HepG2 (cell line): ENCODE data around the gene OR4D6. TPM values are rescaled to one million over a fixed set of nuclear protein-coding genes. Genes with fewer than 3 reads are reported as not detected.

ENCODE experiments used
- ATAC-seq: fragments of 200-7000 bp; cut with Tn5 transposase; 3 replicates; pipeline ENCODE4 v1.9.1; 2020; ENCODE audit warnings: mild to moderate bottlenecking, moderate library complexity
- BruUV-seq: library from RNA; stranded (reverse); fragments of 400-500 nt; replicated peaks from 2 replicates; lab custom pipeline; 2021; lab: Mats Ljungman, UMichigan
- CTCF ChIA-PET: fragments of 300-600 bp; formaldehyde crosslinking; extraction: SDS; loops from one replicate; lab custom pipeline; 2021; ENCODE audit warnings: low total read pairs, inconsistent platforms, low intra/inter-chr PET ratio; lab: Yijun Ruan, JAX
- POLR2A ChIA-PET: fragments of 350-600 bp; sonication (Branson Sonifier 250); formaldehyde crosslinking; loops from one replicate; lab custom pipeline; 2020; ENCODE audit warnings: antibody characterized with exemption, inconsistent platforms; lab: Yijun Ruan, JAX
- DNase-seq: peaks from one replicate; pipeline ENCODE4 v3.0.0-alpha.2; 2015; ENCODE audit warnings: low spot score
- FAIRE-seq: peaks from 3 replicates; lab custom pipeline; 2011; peaks lifted over from hg19 to GRCh38; lab: Jason Lieb, UNC
- H2AFZ ChIP-seq: one replicate; pipeline ENCODE4 v1.6.1; 2011; ENCODE audit warnings: low read length, inconsistent platforms
- H3K27ac ChIP-seq: fragments of 300-600 bp; 3 replicates; pipeline ENCODE4 v1.8.0; 2011; ENCODE audit warnings: mixed run types, mild to moderate bottlenecking, mixed read lengths, low read length, inconsistent platforms; ENCODE audit not compliant: insufficient read depth; ENCODE audit errors: extremely low read length
- H3K27me3 ChIP-seq, 2 experiments: fragments of 200-600 bp in 1 of 2; 2 replicates in 1 of 2; 3 replicates in 1 of 2; pipeline versions ENCODE4 v1.6.0 to v1.8.0; 2011; ENCODE audit warnings: low read length in 2 of 2, mild to moderate bottlenecking in 2 of 2, moderate library complexity in 2 of 2, inconsistent platforms in 1 of 2; ENCODE audit not compliant: insufficient read depth in 2 of 2, control insufficient read depth in 1 of 2
- H3K36me3 ChIP-seq, 2 experiments: fragments of 200-600 bp in 1 of 2; replicated peaks in 1 of 2; 2 replicates in 1 of 2; 3 replicates in 1 of 2; pipeline versions ENCODE4 v1.5.1 to v1.8.0; 2011; ENCODE audit warnings: low read length in 2 of 2, inconsistent platforms in 1 of 2; ENCODE audit not compliant: insufficient read depth in 2 of 2, control insufficient read depth in 1 of 2
- H3K4me1 ChIP-seq: 2 replicates; pipeline ENCODE4 v1.5.1; 2012; ENCODE audit warnings: low read length, inconsistent platforms; ENCODE audit not compliant: insufficient read depth
- H3K4me2 ChIP-seq: 2 replicates; pipeline ENCODE4 v1.6.0; 2011; ENCODE audit warnings: low read depth, low read length, inconsistent platforms
- H3K4me3 ChIP-seq, 3 experiments: fragments of 200-600 bp in 1 of 3; sonication (generic), shearing (Covaris generic) in 1 of 3; replicated peaks in 1 of 3; 2 replicates each; pipeline ENCODE4 v1.5.1; 2011 to 2016; ENCODE audit warnings: low read length in 3 of 3, inconsistent platforms in 2 of 3, low read depth in 2 of 3, mild to moderate bottlenecking in 2 of 3, control low read depth in 1 of 3, mixed read lengths in 1 of 3; ENCODE audit not compliant: insufficient read depth in 1 of 3
- H3K79me2 ChIP-seq: one replicate; pipeline ENCODE4 v1.6.1; 2011; ENCODE audit warnings: low read length, inconsistent platforms; ENCODE audit not compliant: insufficient read depth
- H3K9ac ChIP-seq: 2 replicates; pipeline ENCODE4 v1.6.0; 2011; ENCODE audit warnings: mild to moderate bottlenecking, low read depth, low read length, inconsistent platforms; ENCODE audit not compliant: insufficient read depth
- H3K9me3 ChIP-seq: 2 replicates; pipeline ENCODE4 v1.5.1; 2012; ENCODE audit warnings: mild to moderate bottlenecking, low read length
- H4K20me1 ChIP-seq: 2 replicates; pipeline ENCODE4 v1.6.0; 2011; ENCODE audit warnings: inconsistent platforms, mild to moderate bottlenecking, low read length, moderate library complexity; ENCODE audit not compliant: insufficient read depth
- CEBPG ChIP-seq: IDR thresholded peaks from 2 replicates; pipeline ENCODE4 v1.6.1; 2016
- ELF3 ChIP-seq: IDR thresholded peaks from 2 replicates; pipeline ENCODE4 v1.6.1; 2016; ENCODE audit warnings: missing genetic modification reagents, missing compliant biosample characterization
- GTF2F1 ChIP-seq: fragments of 150-350 bp; IDR thresholded peaks from 2 replicates; pipeline ENCODE4 v1.6.1; 2014; ENCODE audit warnings: low read length
- POLR2AphosphoS5 ChIP-seq: IDR thresholded peaks from 2 replicates; pipeline ENCODE4 v1.6.1; 2012; ENCODE audit warnings: low read depth, low read length
- SMC3 ChIP-seq: IDR thresholded peaks from 2 replicates; pipeline ENCODE4 v1.6.1; 2011; ENCODE audit warnings: low read length, improper control_type of control experiment
- STAG1 ChIP-seq: sonication (generic); formaldehyde crosslinking; IDR thresholded peaks from 2 replicates; pipeline ENCODE4 v1.4.0; 2020; ENCODE audit warnings: missing genetic modification reagents
- ZBTB7A ChIP-seq: sonication (generic); formaldehyde crosslinking; IDR thresholded peaks from 2 replicates; pipeline ENCODE4 v1.8.0; 2022; ENCODE audit warnings: mild to moderate bottlenecking, missing genetic modification reagents
- ZNF441 ChIP-seq: sonication (generic); formaldehyde crosslinking; IDR thresholded peaks from 2 replicates; pipeline ENCODE4 v1.7.0; 2021; ENCODE audit warnings: missing genetic modification reagents, borderline replicate concordance
- WGBS: methylation state at CpG from one replicate; pipeline ENCODE4 v1.1.6; 2017; ENCODE audit warnings: low lambda C conversion rate; 5-methylcytosine and 5-hydroxymethylcytosine counted together
- in situ Hi-C: cut with HindIII; loops from 2 replicates; pipeline ENCODE4 v1.10.0; 2017; ENCODE audit warnings: low pct_unique_long_range_greater_than_20kb; ENCODE audit not compliant: extremely low pct_ligation_motif_present
- intact Hi-C: fragments of 100-400 bp; cut with micrococcal nuclease; formaldehyde crosslinking; loops from one replicate; pipeline ENCODE4 v1.10.0; 2022; ENCODE audit not compliant: unreplicated experiment
- polyA plus RNA-seq, 8 experiments: library from polyadenylated mRNA; depleted of rRNA in 3 of 8; stranded (reverse) in 7 of 8; unstranded in 1 of 8; fragments of >200 nt; fragmentation: Illumina TruSeq in 4 of 8; extraction: Trizol in 4 of 8; gene quantifications; 2 replicates each; pipeline versions ENCODE4 v1.2.1 to v1.2.3, GENCODE V29; 2011 to 2016; ENCODE audit warnings: low read depth in 4 of 8, missing spikeins in 1 of 8, mixed read lengths in 1 of 8; ENCODE audit not compliant: insufficient read depth in 1 of 8
- total RNA-seq, 5 experiments: library from RNA; depleted of rRNA; stranded (reverse); fragments of >200 nt; fragmentation: Illumina TruSeq; extraction: Trizol; gene quantifications; 2 replicates each; pipeline ENCODE4 v1.2.3, GENCODE V29; 2016; ENCODE audit warnings: low read depth in 1 of 5
- TF ChIP-seq, protein P1 (sequence below): sonication (generic); formaldehyde crosslinking; IDR thresholded peaks from 2 replicates; pipeline ENCODE4 v1.5.0; 2020; ENCODE audit warnings: mild to moderate bottlenecking, missing genetic modification reagents, moderate library complexity
- TF ChIP-seq, protein P2 (sequence below): sonication (generic); formaldehyde crosslinking; IDR thresholded peaks from 2 replicates; pipeline ENCODE4 v1.4.0; 2020; ENCODE audit warnings: missing genetic modification reagents
- TF ChIP-seq, protein P3 (sequence below): sonication (generic); formaldehyde crosslinking; IDR thresholded peaks from 2 replicates; pipeline ENCODE4 v1.4.0; 2020; ENCODE audit warnings: missing genetic modification reagents

OR4D6 gene
- total and polyA plus RNA-seq, 2 of the 13 experiments (the other 11 are each of a cell fraction or from before 2014, with no cell fraction given), result not detected

DNA sequence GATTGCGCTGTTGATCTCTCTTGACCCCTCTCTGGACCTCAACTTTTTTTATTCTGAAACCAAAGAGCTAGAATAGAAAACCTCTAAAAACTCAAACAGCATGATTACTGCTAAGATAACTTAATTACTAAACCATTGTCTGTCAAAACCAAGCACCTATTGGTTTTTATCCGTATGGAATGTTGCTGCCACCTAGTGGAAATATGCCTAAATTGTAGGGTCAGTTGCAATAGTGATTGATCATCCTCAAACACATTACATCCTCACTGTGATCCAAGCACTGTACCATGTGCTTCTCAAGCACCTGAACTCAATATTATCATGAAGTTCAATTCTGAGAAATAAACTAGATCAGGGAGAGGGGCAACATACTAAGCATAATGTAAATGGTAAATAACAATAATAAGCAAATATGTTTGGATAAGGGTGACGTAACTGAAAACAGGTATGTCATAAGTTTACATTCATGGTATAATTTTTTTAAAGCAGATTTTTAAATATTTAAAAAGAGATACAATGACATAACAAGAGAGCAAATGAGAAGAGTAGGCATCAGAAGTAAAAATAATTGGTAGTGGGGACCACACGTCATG lies 26.7 kb upstream of the OR4D6 start:
- CTCF ChIA-PET, result interaction anchor here (1.4 to 1.5 kb wide), 2 partner anchors 222 to 259 kb away, joined by 4 to 9 read pairs; partner anchors contain the start of gene DTX4
- Histone ChIP-seq H3K4me2 (no peak overlapping the region), H3K27me3 (no peaks in the 10 kb centered on the region), H3K9ac (no peak overlapping the region), H2AFZ (no peak overlapping the region), H3K4me3 (no peak overlapping the region), H3K36me3 (no peaks in the 10 kb centered on the region), H3K9me3 (no peaks in the 10 kb centered on the region), H4K20me1 (no peaks in the 10 kb centered on the region), H3K27ac (no peak overlapping the region), H3K79me2 (no peaks in the 10 kb centered on the region), H3K4me1 (no peaks in the 10 kb centered on the region)
- in situ Hi-C loops, result loop anchor here (5.0 kb wide), 1 partner anchor 223 kb away; no protein-coding TSS in a partner anchor
- 35% methylated on average over 4 of the region's 4 CpGs for WGBS
- FAIRE-seq, result peak; percentile 79
- POLR2A ChIA-PET, result no interaction called here
- no TSS peak for BruUV-seq
- intact Hi-C loops, result loop anchor here (1.0 kb wide), 2 partner anchors 146 to 259 kb away; no protein-coding TSS in a partner anchor
- peak; percentile 53 for DNase-seq
- TF ChIP-seq STAG1 (CRISPR knock-in tag), result peak; percentile 79
- TF ChIP-seq, protein P1, sequence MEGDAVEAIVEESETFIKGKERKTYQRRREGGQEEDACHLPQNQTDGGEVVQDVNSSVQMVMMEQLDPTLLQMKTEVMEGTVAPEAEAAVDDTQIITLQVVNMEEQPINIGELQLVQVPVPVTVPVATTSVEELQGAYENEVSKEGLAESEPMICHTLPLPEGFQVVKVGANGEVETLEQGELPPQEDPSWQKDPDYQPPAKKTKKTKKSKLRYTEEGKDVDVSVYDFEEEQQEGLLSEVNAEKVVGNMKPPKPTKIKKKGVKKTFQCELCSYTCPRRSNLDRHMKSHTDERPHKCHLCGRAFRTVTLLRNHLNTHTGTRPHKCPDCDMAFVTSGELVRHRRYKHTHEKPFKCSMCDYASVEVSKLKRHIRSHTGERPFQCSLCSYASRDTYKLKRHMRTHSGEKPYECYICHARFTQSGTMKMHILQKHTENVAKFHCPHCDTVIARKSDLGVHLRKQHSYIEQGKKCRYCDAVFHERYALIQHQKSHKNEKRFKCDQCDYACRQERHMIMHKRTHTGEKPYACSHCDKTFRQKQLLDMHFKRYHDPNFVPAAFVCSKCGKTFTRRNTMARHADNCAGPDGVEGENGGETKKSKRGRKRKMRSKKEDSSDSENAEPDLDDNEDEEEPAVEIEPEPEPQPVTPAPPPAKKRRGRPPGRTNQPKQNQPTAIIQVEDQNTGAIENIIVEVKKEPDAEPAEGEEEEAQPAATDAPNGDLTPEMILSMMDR, result peak; percentile 79
- TF ChIP-seq SMC3, result peak; percentile 42; the same call in 1 of the 2 replicates
- peak; percentile 46; the same call in 1 of the 2 replicates for TF ChIP-seq CEBPG (CRISPR knock-in tag)
- no peak for TF ChIP-seq ZNF441 (CRISPR knock-in tag)
- ATAC-seq, result peak; percentile 73

DNA sequence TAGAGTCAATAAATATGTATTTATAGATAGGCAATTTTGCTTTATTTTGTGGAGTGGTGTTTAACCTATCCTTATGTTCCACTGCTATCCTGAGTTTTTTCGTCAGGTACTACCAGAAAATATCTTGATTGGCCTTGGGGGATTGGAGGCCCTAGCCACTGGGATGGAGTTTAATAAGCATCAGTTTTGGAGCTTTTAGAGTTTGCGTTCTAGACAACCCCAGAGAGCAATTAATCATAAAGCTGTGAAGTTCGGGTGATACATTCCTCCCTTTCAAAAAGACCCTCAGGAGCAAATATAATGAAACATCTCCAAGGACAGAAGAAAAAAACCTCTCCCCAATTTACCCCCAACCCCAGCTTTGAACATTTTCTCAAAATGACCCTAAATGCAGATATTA lies 20.6 kb upstream of the OR4D6 start, which contains the start of gene OR5A1:
OR5A1 (plus strand) TSS at position 301 of the 400 bp plus-strand sequence. CDS start 6,700 bp downstream, outside the sequence.
- no peaks in the 10 kb centered on the region for H3K9me3 ChIP-seq
- H3K36me3 ChIP-seq, result no peaks in the 10 kb centered on the region
- H4K20me1 ChIP-seq, result no peaks in the 10 kb centered on the region
- H3K79me2 ChIP-seq, result no peaks in the 10 kb centered on the region
- peaks cover 0 to 3% of the 10 kb centered on the region in 2 experiments; a peak in 2 of 5 replicates for H3K27me3 ChIP-seq
- no peak within 1 kb of the TSS for H2AFZ ChIP-seq
- in situ Hi-C loops (no loop called here), intact Hi-C loops (no loop called here)
- TF ChIP-seq, protein P2, sequence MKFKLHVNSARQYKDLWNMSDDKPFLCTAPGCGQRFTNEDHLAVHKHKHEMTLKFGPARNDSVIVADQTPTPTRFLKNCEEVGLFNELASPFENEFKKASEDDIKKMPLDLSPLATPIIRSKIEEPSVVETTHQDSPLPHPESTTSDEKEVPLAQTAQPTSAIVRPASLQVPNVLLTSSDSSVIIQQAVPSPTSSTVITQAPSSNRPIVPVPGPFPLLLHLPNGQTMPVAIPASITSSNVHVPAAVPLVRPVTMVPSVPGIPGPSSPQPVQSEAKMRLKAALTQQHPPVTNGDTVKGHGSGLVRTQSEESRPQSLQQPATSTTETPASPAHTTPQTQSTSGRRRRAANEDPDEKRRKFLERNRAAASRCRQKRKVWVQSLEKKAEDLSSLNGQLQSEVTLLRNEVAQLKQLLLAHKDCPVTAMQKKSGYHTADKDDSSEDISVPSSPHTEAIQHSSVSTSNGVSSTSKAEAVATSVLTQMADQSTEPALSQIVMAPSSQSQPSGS (CRISPR knock-in tag), result no peak
- TF ChIP-seq, protein P3, sequence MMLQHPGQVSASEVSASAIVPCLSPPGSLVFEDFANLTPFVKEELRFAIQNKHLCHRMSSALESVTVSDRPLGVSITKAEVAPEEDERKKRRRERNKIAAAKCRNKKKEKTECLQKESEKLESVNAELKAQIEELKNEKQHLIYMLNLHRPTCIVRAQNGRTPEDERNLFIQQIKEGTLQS, result no peak
- no peak for TF ChIP-seq ZBTB7A (CRISPR knock-in tag)
- no peak for TF ChIP-seq ELF3 (CRISPR knock-in tag)
- no peak for TF ChIP-seq POLR2AphosphoS5
- TF ChIP-seq GTF2F1, result no peak
- H3K4me3 ChIP-seq, result no peak within 1 kb of the TSS
- no peak for DNase-seq
- FAIRE-seq, result no peak
- H3K4me2 ChIP-seq, result no peak within 1 kb of the TSS
- no peak for ATAC-seq
- WGBS, result 13% methylated on average over 3 of the region's 3 CpGs
- ChIA-PET CTCF (no interaction called here), POLR2A (no interaction called here)
- no TSS peak for BruUV-seq
- no peak within 1 kb of the TSS for H3K9ac ChIP-seq
- no peaks in the 10 kb centered on the region for H3K4me1 ChIP-seq
- no peak within 1 kb of the TSS for H3K27ac ChIP-seq
